T-helper 9 cell (primary cell): ENCODE results near the gene MYO1B.
"Not testable (repeated sequence)": the region's sequence is repeated elsewhere in the genome, so short reads cannot be mapped to it uniquely, and the experiment has no call there.

ENCODE experiments used
- DNase-seq: peaks from one replicate; pipeline ENCODE4 v3.0.0-alpha.2; 2020

The MYO1B gene

GRCh38 chr2:191412353-191412752 lies 167.1 kb downstream of the MYO1B start:
- no peak for DNase-seq

- no peak for DNase-seq
Measured at GRCh38 chr2:191415101-191415500, 169.9 kb downstream of the MYO1B start.

- no peak for DNase-seq
Measured at GRCh38 chr2:191415858-191416257, 170.7 kb downstream of the MYO1B start.

DNA sequence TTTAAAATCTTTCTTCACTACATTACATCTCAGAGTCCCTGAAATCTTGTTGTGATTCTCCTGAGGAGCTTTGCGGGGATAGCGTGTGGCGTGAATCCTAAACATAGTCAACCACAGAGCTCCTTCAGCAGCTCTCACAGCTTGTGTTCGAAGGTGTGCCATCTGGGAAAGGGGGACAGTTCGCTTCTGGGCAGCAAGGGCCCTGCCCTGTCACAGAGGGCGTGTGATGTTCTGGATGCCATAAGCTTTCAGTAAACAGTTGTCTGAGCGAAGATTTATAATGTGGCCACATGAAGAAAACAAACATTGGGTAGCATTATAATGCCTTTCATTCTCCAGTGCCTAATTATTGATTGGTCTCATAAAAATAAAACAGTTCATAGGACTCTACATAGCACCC lies 172.5 kb downstream of the MYO1B start:
- DNase-seq = no peak

- DNase-seq = no peak
Measured at GRCh38 chr2:191421950-191422349, 176.7 kb downstream of the MYO1B start.

DNA sequence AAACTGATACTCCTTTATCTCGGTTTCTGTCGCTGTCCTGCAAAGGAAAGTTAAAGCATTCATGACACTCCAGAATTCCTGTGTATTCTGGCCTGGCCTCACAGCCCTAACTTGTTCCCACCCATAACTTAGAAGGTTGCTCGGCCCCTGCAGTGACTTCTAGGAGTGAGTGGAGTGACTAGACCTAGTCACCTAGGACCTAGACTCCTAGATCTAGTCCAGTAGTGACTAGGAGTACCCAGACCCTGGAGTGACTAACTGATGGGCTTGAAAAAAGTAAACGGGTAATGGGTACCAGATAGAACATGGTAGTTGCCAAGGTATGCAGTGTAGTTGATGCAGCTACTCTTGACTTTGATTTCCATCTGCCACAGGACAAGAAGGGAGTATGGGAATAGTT lies 181.8 kb downstream of the MYO1B start:
- no peak for DNase-seq

GRCh38 chr2:191428141-191428540 lies 182.9 kb downstream of the MYO1B start:
- no peak for DNase-seq

- DNase-seq = no peak
Measured at GRCh38 chr2:191430476-191430875, 185.3 kb downstream of the MYO1B start.

GRCh38 chr2:191432121-191432520 lies 186.9 kb downstream of the MYO1B start:
- no peak for DNase-seq

- no peak for DNase-seq
Measured at GRCh38 chr2:191434072-191434471, 188.9 kb downstream of the MYO1B start.

- no peak for DNase-seq
Measured at GRCh38 chr2:191435141-191435540, 189.9 kb downstream of the MYO1B start.

DNA sequence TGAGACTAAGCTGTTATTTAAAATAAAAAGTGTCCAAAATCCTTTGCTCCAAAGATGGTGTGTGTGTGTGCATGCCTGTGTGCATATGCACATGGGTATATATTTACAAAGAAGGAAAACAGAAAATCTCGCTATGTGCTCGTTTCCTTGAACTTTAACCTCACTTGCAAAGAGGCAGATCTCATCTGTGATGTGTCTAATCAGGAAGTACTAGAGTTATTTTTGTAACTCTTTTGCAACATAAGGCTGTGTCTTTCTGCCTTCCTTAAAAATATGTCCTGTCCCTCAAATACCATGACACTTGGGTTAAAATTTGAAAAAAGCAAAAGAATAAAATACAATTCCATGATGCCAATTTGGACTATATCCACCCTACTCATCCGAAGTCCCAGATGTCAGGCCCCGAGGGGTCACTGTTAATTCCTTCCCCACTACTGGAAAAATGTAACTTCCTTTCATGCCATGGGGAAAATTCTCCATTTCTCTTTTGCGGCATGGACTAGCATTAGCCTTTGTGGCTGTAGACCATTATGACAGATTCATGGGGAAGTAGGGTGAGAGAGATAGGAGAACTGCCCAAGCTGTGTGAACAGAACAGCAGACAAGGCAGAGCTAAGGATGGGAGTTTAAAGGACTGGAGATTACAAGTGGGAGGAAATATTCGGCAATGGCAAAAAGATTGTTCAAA lies 191.3 kb downstream of the MYO1B start:
- no peak for DNase-seq

DNA sequence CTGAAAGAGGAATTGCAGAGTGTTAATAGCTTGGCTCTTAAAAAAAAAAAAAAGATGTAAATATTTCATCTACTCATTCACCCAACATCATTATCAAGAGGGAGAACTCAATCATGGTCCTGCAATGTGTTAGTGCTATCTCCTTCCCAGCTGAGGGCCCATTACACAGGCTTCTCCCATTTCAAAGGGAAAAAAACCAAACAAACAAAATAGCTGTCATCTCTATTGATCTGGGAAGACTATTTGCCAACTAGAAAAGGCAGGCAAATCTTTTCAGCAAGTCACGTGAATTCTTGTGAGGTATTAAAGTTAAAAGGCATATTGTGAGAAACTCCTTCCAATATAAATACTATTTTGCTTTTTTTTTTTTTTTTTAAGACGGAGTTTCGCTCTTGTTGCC lies 194.3 kb downstream of the MYO1B start:
- no peak for DNase-seq

DNA sequence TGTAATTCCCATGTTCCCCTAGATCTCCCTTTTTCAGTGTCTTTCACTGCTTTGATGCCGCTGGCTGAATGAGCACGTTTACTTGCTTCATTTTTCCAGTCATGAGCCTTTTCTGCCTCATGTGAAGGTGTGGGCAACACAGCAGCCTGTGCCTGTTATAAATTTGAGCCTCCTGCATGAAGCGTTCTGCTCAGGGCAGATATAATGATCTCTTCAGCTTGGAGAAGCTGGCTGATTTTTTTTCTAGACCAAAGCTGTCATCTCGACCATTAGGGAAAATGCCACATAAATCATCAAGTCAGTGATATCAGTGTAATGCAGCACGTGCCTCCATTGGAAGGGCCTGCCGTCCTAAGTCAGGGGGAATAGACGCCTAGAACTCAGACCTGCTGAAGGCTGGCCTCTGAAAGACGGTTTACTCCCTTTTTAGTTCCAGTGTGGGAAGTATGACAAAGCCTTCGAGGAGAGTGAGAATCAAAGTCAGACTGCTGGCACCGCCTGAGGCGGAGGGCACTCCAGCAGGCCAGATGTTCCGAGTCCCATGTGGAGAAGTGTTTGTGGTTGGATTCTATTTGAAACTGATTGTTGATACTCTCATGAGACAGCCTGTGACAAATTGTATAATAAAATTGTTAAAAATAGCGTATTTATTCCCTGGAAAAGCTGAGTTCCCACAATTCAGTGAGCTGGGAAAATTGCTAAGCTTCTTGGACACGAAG lies 196.5 kb downstream of the MYO1B start:
- no peak for DNase-seq

- no peak for DNase-seq
Measured at GRCh38 chr2:191443446-191443845, 198.2 kb downstream of the MYO1B start.

DNA sequence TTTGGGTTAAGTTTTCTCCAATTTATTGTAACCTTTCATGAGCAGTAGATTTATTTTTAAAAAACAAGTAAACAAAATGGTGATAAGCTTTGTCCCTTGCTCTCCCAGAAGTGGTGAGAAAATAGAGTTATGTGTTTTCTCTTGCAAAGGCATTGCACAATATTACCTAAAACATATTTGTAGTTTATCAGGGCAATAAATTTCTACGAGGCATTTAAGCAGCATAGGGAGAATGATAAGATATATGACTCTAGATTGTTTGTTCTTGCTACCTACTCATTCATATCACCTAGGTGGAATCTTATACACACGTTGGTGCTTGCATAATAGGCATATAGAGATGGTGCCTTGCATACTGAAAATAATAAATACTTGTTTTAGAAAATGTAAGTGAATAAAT lies 201.7 kb downstream of the MYO1B start:
- no peak for DNase-seq

- no peak for DNase-seq
Measured at GRCh38 chr2:191451116-191451515, 205.9 kb downstream of the MYO1B start.

DNA sequence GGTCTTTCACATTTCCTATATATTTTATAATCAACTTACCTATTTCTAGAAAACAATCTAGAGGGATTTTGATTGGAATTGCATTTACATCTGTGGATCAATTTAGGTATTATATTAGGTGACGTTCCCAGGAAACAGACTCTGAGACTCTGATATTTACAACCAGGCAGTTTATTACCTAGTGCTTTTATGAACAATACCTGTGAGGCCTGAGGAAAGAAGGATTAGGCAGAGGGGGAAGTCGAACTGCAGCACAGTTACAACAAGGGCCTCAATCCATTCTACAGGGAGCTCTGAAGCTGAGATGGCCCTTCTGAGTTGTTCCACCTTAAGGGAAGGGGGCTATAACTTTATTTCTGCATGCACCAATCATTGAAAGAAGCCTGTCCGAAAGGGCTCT lies 206.9 kb downstream of the MYO1B start:
- DNase-seq = no peak

GRCh38 chr2:191453761-191454160 lies 208.6 kb downstream of the MYO1B start:
- DNase-seq = no peak

GRCh38 chr2:191456506-191456905 lies 211.3 kb downstream of the MYO1B start:
- DNase-seq = not testable (repeated sequence)

- no peak for DNase-seq
Measured at GRCh38 chr2:191459158-191459557, 214.0 kb downstream of the MYO1B start.

DNA sequence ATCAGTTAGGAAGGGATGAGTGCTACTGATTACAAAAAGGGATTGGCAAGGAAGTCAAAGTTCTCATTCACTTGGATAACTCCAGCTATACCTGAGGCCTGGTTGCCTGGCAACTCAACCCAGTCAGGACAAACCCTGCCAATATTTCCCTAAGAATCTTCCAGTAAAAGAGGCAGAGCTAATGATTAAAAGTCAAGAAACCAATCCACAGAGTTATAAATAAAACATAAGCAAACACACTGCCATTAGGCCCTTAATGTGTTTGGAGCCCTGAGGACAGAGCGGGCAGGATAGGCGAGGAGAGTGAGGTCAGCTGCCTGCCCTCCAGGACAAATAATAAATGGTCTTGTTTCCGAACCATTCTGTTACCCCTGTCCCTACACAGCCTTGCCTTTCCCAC lies 217.2 kb downstream of the MYO1B start:
- DNase-seq = no peak

- no peak for DNase-seq
Measured at GRCh38 chr2:191463790-191464189, 218.6 kb downstream of the MYO1B start.

- DNase-seq = no peak
Measured at GRCh38 chr2:191465766-191466420, 220.7 kb downstream of the MYO1B start.
